Keratinocyte (primary cell): ENCODE data around the gene DRAM2. TPM values are rescaled to one million over a fixed set of nuclear protein-coding genes. Genes with fewer than 3 reads are reported as not detected.

Experiments
- DNase-seq: peaks from one replicate; pipeline ENCODE4 v3.0.0-alpha.2; 2011; ENCODE audit warnings: low read depth, missing footprints, low spot score
- FAIRE-seq: peaks from 2 replicates; lab custom pipeline; 2011; peaks lifted over from hg19 to GRCh38; lab: Jason Lieb, UNC
- H2AFZ ChIP-seq: 2 replicates; pipeline ENCODE4 v1.6.0; 2012; ENCODE audit warnings: low read length, control low read depth, inconsistent platforms; ENCODE audit not compliant: control insufficient read depth
- H3K27ac ChIP-seq: 2 replicates; pipeline ENCODE4 v1.5.1; 2011; ENCODE audit warnings: low read length; ENCODE audit not compliant: control insufficient read depth, insufficient read depth
- H3K27me3 ChIP-seq: 3 replicates; pipeline ENCODE4 v1.6.0; 2011; ENCODE audit warnings: low read length; ENCODE audit not compliant: control insufficient read depth, insufficient read depth; ENCODE audit errors: extremely low read depth
- H3K36me3 ChIP-seq, 2 experiments: 2 replicates in 1 of 2; 3 replicates in 1 of 2; pipeline ENCODE4 v1.5.1; 2011; ENCODE audit warnings: low read length in 2 of 2, mild to moderate bottlenecking in 1 of 2; ENCODE audit not compliant: control insufficient read depth in 2 of 2, insufficient read depth in 2 of 2; ENCODE audit errors: extremely low read depth in 1 of 2
- H3K4me1 ChIP-seq: 3 replicates; pipeline ENCODE4 v1.5.1; 2011; ENCODE audit warnings: low read length; ENCODE audit not compliant: control insufficient read depth, insufficient read depth; ENCODE audit errors: extremely low read depth
- H3K4me2 ChIP-seq: 3 replicates; pipeline ENCODE4 v1.6.0; 2011; ENCODE audit warnings: low read depth, low read length; ENCODE audit not compliant: control insufficient read depth, insufficient read depth; ENCODE audit errors: extremely low read depth
- H3K4me3 ChIP-seq, 3 experiments: fragments of 200-600 bp in 1 of 3; sonication (generic) in 1 of 3; 2 replicates in 2 of 3; 3 replicates in 1 of 3; pipeline ENCODE4 v1.5.1; 2011 to 2016; ENCODE audit warnings: low read length in 3 of 3, mild to moderate bottlenecking in 3 of 3, control low read depth in 2 of 3, inconsistent platforms in 1 of 3, low read depth in 1 of 3, mixed read lengths in 1 of 3, mixed run types in 1 of 3, moderate library complexity in 1 of 3; ENCODE audit not compliant: control insufficient read depth in 2 of 3, insufficient read depth in 2 of 3; ENCODE audit errors: extremely low read depth in 1 of 3
- H3K79me2 ChIP-seq: 2 replicates; pipeline ENCODE4 v1.6.0; 2012; ENCODE audit warnings: low read length; ENCODE audit not compliant: control insufficient read depth, insufficient read depth
- H3K9ac ChIP-seq: 3 replicates; pipeline ENCODE4 v1.6.0; 2011; ENCODE audit warnings: low read length; ENCODE audit not compliant: control insufficient read depth, insufficient read depth; ENCODE audit errors: extremely low read depth
- H3K9me1 ChIP-seq: 3 replicates; pipeline ENCODE4 v1.6.0; 2011; ENCODE audit warnings: low read length; ENCODE audit not compliant: control insufficient read depth, insufficient read depth; ENCODE audit errors: extremely low read depth
- H3K9me3 ChIP-seq: 2 replicates; pipeline ENCODE4 v1.5.1; 2012; ENCODE audit warnings: low read depth, low read length; ENCODE audit not compliant: control insufficient read depth
- H4K20me1 ChIP-seq: 3 replicates; pipeline ENCODE4 v1.6.0; 2011; ENCODE audit warnings: low read length; ENCODE audit not compliant: control insufficient read depth, insufficient read depth; ENCODE audit errors: extremely low read depth
- EZH2 ChIP-seq: IDR thresholded peaks from one replicate; pipeline ENCODE4 v1.6.1; 2012; ENCODE audit warnings: inconsistent platforms, mild to moderate bottlenecking, low read length, moderate library complexity
- dilution Hi-C: fragments of 300-500 bp; cut with MboI; formaldehyde crosslinking; loops from one replicate; pipeline ENCODE4 v1.7.0; 2020; ENCODE audit warnings: low sequenced_read_pairs; ENCODE audit not compliant: extremely low pct_ligation_motif_present
- polyA plus RNA-seq, 5 experiments: library from polyadenylated mRNA; depleted of rRNA in 3 of 5; stranded (reverse) in 3 of 5; stranded (forward) in 1 of 5; unstranded in 1 of 5; fragments of >200 nt; gene quantifications; 1 replicate in 1 of 5; 2 replicates in 3 of 5; 3 replicates in 1 of 5; pipeline versions ENCODE4 v1.2.1 to v1.2.3, GENCODE V29; 2011 to 2012; ENCODE audit warnings: missing spikeins in 2 of 5, low read depth in 1 of 5, low replicate concordance in 1 of 5
- TF ChIP-seq, protein P1 (sequence below), 3 experiments: IDR thresholded peaks in 1 of 3; conservative IDR thresholded peaks in 1 of 3; optimal IDR thresholded peaks in 1 of 3; 2 replicates in 2 of 3; 3 replicates in 1 of 3; pipeline versions ENCODE3 to v1.5.1; 2011; ENCODE audit warnings: low read length in 3 of 3, mild to moderate bottlenecking in 3 of 3, moderate library complexity in 2 of 3, control low read depth in 1 of 3, inconsistent platforms in 1 of 3; ENCODE audit not compliant: insufficient read depth in 2 of 3; ENCODE audit errors: extremely low read depth in 1 of 3

DRAM2 gene
- polyA plus RNA-seq, 1 donor (not counting 4 experiments of a cell fraction or from before 2014, with no cell fraction given): 118 TPM

DNA sequence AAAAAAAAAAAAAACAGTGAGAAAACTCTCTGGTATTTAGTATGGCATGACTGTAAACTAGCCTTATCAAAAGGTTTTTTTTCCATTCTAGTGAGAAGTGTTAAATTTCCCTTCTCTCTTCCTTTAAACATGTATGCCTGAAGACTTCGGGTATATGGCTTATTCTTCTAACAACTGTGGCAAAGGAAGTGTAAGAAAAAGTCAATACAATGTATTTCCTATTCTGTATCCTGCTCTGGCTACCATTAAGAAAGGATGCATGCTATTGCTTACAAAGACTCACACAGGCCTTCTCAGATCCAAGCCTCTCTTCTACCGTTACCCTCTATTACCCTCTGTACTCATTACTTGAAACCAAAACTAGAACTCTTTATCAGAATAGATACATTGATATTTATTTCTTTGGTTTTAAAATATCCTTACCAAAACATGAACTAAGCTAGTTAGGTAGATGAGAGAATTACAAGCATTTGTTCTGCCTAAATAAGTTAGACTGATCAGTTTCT is 8.5 kb upstream of the DRAM2 start:
- H3K27me3 ChIP-seq: no peaks in the 10 kb centered on the region
- H3K4me2 ChIP-seq: no peak overlapping the region
- H4K20me1 ChIP-seq: no peaks in the 10 kb centered on the region
- peaks cover 5 to 7% of the 10 kb centered on the region in 2 experiments for H3K36me3 ChIP-seq
- no peak overlapping the region for H3K27ac ChIP-seq
- H3K4me3 ChIP-seq: no peak overlapping the region
- FAIRE-seq: no peak
- TF ChIP-seq EZH2: no peak
- TF ChIP-seq, protein P1, sequence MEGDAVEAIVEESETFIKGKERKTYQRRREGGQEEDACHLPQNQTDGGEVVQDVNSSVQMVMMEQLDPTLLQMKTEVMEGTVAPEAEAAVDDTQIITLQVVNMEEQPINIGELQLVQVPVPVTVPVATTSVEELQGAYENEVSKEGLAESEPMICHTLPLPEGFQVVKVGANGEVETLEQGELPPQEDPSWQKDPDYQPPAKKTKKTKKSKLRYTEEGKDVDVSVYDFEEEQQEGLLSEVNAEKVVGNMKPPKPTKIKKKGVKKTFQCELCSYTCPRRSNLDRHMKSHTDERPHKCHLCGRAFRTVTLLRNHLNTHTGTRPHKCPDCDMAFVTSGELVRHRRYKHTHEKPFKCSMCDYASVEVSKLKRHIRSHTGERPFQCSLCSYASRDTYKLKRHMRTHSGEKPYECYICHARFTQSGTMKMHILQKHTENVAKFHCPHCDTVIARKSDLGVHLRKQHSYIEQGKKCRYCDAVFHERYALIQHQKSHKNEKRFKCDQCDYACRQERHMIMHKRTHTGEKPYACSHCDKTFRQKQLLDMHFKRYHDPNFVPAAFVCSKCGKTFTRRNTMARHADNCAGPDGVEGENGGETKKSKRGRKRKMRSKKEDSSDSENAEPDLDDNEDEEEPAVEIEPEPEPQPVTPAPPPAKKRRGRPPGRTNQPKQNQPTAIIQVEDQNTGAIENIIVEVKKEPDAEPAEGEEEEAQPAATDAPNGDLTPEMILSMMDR (optimal IDR thresholded peaks at IDR 0.05 in 1 of 3, IDR thresholded peaks at IDR 0.05 in 1 of 3, conservative IDR thresholded peaks at IDR 0.05 in 1 of 3; ENCODE audit: extremely low read depth in 1 of 3, insufficient read depth in 2 of 3, low read length in 3 of 3): no peak
- no peak overlapping the region for H3K9ac ChIP-seq
- peaks cover 3% of the 10 kb centered on the region for H3K9me1 ChIP-seq
- H3K9me3 ChIP-seq: no peaks in the 10 kb centered on the region
- dilution Hi-C loops: no loop called here
- DNase-seq: no peak
- H3K4me1 ChIP-seq: no peaks in the 10 kb centered on the region
- H3K79me2 ChIP-seq: peaks cover 88% of the 10 kb centered on the region
- H2AFZ ChIP-seq: no peak overlapping the region

DNA sequence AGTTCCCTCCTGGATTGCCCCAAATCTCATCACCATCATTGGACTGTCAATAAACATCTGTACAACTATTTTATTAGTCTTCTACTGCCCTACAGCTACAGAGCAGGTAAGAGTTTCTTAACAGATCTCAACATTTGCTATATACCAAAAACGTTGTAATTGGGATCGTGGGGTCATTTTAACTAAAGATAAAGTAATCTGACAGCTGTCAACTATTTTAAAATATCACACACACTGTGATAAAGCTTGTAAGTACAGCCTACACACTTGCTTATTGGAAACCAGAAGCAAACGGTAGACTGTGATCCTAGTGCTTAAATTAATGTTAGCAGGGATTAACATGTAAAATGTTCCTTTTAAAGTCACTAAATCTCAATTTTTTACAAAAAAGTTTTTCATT is 8.1 kb upstream of the DRAM2 start:
- Histone ChIP-seq H3K27ac (no peak overlapping the region), H3K27me3 (no peaks in the 10 kb centered on the region), H3K4me1 (no peaks in the 10 kb centered on the region), H4K20me1 (no peaks in the 10 kb centered on the region), H3K9me1 (peaks cover 3% of the 10 kb centered on the region), H3K4me2 (no peak overlapping the region), H3K79me2 (peaks cover 88% of the 10 kb centered on the region), H3K9ac (no peak overlapping the region), H3K4me3 (no peak overlapping the region), H2AFZ (no peak overlapping the region), H3K36me3 (peaks cover 4 to 5% of the 10 kb centered on the region in 2 experiments), H3K9me3 (no peaks in the 10 kb centered on the region)
- TF ChIP-seq EZH2: no peak
- TF ChIP-seq, protein P1 (optimal IDR thresholded peaks at IDR 0.05 in 1 of 3, IDR thresholded peaks at IDR 0.05 in 1 of 3, conservative IDR thresholded peaks at IDR 0.05 in 1 of 3; ENCODE audit: extremely low read depth in 1 of 3, insufficient read depth in 2 of 3, low read length in 3 of 3): no peak
- dilution Hi-C loops: no loop called here
- DNase-seq (no peak), FAIRE-seq (no peak)
